Kidney tubule cell (primary cell): ENCODE data around the gene NR3C1.

Source experiments
- DNase-seq: peaks from one replicate; pipeline ENCODE4 v3.0.0-alpha.2; 2018; ENCODE audit warnings: low spot score

The NR3C1 gene

GRCh38 chr5:143398053-143398355 lies 5.5 kb downstream of the NR3C1 start:
- no peak for DNase-seq

GRCh38 chr5:143397302-143398052 lies 6.0 kb downstream of the NR3C1 start:
- no peak for DNase-seq

- DNase-seq: no peak
Measured at GRCh38 chr5:143396353-143396940, 7.0 kb downstream of the NR3C1 start.

DNA sequence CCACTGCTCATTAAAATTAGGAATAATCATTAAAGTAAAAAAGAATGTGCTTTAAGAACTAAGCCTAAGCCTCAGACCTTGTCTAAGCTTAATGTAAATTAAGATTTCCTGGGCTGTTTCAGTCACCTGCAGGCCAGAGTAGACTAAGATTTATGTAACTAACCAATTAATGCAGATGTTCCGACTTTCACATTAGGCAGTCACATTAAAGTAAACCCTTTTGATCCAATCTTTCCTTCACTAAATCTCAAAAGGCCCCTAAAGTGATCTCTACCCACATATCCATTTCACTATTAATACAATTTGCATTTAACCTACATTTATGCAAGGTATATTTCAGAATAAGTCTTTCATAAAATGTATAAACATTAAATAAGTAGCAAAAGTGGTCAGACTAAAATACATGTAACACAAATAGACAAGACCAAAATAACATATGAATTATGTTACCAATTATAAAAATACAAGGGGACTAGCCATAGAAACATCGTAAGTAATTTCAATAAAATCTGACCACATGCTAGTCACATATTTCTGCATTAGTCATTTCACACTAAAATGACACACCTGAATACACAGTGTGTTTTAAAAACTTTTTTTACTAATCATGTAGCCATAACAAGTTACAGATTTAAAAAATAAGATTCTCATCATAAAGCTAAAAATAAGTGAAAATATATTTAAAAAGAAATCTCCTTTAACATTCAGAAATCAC lies 7.7 kb downstream of the NR3C1 start:
- DNase-seq: peak; percentile 49

DNA sequence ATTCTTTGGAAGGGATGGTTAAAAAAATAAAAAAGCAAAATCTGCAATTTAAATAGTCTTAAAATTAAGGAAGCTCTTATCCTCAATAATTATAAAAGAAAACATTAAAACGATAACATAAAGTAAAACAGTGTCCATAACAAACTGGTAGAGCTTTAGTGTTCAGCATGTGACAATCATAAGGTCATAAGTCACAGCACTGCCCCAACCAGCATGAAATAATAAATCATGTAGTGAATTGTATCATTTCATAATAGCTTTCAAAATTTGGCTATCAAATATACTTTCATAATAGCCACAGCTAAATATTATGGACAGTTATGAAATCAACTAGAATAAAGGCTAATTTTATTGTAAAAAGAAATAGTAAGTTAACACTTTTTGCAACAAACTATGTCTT lies 10.0 kb downstream of the NR3C1 start:
- no peak for DNase-seq

- DNase-seq: no peak
Measured at GRCh38 chr5:143390941-143391340, 12.5 kb downstream of the NR3C1 start.

DNA sequence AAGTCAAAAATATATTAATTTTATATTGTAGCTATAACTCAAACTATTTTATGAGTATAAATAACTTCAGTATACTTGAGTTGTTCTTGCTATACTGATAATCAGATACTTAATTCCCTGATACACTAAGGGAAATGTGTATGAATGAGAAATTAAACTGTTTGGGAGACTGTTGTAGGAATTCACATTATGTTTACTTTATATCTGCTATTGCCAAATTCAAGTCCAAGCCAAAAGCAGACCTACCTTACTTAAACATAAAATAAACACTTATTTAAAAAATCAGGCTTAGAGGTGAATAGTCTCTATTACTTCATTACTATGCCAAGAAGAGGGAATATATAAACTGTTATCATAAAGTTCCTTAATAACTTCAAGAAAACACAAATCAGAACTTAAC lies 13.2 kb downstream of the NR3C1 start:
- no peak for DNase-seq

GRCh38 chr5:143386725-143387124 lies 16.8 kb downstream of the NR3C1 start:
- DNase-seq: peak; percentile 20

DNA sequence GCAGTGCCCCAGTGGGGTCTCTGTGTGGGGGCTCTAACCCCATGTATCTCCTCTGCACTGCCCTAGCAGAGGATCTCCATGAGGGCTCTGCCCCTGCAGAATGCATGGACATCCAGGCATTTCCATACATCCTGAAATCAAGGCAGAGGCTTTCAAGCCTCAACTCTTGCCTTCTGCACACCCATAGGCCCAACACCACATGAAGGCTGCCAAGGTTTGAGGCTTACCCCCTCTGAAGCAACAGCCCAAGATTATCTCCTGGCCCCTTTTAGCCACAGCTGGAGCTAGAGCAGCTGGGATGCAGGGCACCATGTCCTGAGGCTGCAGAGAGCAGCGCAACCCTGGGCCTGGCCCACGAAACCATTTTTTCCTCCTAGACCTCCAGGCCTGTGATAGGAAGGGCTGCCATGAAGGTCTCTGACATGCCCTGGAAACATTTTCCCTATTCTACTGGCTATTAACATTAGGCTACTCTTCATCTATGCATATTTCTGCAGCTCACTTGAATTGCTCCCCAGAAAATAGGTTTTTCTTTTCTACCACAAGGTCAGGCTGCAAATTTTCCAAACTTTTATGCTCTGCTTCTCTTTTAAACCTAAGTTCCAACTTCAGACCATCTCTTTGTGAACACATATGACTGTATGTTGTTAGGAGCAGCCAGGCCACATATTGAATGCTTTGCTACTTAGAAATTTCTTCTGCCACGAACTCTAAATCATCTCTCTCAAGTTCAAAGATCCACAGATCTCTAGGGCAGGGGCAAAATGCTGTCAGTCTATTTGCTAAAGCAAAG lies 18.4 kb downstream of the NR3C1 start:
- DNase-seq: no peak

GRCh38 chr5:143383988-143384387 lies 19.5 kb downstream of the NR3C1 start:
- DNase-seq: no peak

DNA sequence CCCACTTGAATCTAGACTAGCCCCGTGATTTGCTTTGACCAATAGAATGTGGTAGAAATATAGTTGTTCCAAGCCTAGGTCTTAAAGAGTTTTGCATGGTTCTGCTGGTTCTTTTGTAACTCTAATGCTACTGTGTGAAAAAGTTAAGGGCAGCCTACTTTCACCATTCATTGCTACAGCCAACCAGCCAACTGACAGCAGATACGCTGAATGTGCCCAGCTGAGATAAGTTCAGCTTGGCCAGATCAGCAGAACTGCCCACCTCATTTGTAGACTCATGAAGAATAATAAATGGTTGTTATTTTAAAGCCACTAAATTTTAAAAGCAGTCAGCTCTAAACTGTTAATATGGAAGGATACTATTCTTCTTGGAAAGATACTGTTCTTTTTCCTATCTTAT lies 23.9 kb downstream of the NR3C1 start:
- DNase-seq: no peak

DNA sequence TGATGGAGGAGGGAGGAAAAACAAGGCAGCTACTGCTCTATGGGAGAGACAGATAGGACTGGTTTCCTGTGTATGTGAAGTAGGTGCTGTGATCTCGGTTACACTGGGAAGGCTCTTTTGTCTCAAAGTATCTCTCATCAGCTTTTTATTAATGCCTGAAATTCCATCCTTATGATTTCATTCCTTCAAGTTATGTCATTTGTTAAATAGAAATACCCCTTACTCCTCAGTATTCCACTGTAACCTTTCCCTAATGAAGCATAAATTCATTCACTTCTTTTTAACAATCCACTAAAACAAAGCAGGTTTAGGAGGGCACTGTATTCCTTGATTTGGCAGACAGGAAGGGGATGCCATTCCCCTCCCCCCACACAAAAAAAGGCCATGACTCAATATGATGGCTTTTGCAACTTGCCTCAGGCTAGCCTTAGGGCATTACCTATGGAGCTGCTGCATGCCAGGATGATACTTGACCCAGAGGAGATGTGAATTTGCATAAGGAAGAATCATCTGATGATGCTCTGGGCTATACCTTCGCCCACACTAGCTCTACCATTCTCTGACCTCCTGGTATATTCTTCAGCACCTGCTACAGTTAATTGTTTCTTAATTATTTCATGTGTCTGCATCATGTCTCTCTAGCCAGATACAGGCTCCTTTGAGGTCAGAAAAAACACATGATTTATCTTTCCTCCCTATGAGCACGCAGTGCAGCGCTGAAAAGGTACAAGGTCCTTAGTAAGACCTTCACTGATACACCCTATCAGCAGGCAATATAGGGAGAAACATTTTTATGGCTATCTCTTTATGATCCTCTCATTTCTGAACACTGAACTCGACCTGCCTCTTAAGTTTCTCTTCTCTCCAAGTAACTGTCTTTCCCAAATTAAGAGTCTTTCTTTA lies 26.3 kb downstream of the NR3C1 start:
- DNase-seq: peak; percentile 85

DNA sequence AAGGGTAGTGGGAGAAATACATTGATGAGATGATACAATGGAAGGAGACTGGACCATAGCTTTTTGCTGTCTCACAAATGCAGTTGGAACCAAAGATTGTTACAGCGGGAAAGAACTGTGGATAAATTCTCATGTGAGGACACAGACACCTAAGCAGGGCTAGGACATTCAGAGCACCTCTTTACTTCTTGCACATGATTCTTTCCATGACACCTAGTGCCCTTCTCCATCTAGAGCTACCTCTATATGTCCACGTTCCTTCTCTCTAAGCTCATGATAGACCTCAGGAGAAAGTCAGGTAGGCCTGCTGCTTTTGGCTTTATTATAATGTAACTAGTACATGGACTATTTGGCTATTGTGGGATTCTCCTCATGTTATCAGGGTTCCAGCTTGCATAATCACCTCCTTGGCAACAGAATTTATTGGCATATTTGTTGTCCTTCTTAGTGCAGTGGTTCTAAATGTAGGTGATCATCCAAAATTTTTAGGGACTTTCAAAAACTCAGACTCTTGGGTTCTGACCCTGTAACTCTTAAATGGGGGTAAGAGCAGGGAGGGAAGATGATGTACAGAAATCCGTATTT lies 27.2 kb downstream of the NR3C1 start:
- no peak for DNase-seq

GRCh38 chr5:143374496-143375217 lies 28.8 kb downstream of the NR3C1 start:
- peak; percentile 18 for DNase-seq

- DNase-seq: no peak
Measured at GRCh38 chr5:143373076-143373475, 30.4 kb downstream of the NR3C1 start.

GRCh38 chr5:143372187-143372829 lies 31.2 kb downstream of the NR3C1 start:
- DNase-seq: peak; percentile 30

- no peak for DNase-seq
Measured at GRCh38 chr5:143370440-143370839, 33.0 kb downstream of the NR3C1 start.

DNA sequence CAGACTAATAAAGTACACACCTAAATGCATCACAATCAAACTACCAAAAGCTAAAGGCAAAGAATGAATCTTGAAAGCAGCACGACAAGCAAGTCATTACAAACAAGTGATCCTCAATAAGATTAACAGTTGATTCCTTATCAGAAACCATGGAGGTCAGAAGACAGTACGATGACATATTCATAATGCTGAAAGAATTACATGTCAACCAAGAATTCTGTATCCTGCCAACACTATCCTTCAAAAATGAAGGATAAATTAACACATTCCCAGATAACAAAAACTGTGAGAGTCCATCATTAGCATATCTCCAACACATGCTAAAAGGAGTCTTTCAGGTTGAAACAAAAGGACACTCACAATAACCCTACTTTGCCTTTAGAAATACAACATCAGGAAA lies 39.4 kb downstream of the NR3C1 start:
- DNase-seq: no peak

DNA sequence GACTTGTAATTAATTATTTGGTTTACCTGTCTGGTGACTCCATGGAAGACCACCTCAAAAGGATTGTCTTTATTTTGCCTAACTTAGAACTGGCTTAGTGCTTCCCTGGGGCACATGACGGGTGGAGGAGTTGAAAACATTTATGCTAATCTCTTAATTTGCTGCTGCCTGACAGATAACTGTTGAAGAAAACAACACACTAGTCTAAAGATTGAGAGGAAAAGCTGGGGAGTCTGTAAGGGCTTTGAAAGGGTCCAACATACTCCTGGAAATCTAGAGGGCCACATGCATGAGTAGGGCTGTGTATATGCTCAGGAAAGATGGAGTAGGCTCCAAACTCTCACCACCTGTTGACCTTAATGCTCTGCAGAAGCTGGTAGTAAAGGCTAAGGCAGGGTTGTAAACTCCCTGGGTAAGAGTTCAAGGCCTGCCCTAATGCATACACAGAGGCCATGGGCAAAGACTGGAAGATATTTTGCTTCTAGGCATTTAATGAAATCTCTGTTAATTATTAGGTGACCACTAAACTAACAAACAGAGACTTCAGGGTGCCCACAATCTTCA lies 40.7 kb downstream of the NR3C1 start:
- no peak for DNase-seq

- DNase-seq: no peak
Measured at GRCh38 chr5:143361438-143361837, 42.0 kb downstream of the NR3C1 start.
